Ovary (tissue), 3 donors: ENCODE results near the gene SCYGR1.

ENCODE experiments used
- POLR2A ChIP-seq: fragments of 450-650 bp; IDR thresholded peaks from one replicate; pipeline ENCODE4 v1.6.1; 2017; ENCODE audit warnings: antibody characterized with exemption, mild to moderate bottlenecking, moderate library complexity
- TF ChIP-seq, protein P1 (sequence below), 3 donors: fragments of 450-650 bp in 2 of 3; fragments of 200-600 bp in 1 of 3; IDR thresholded peaks; one replicate each; pipeline versions ENCODE4 v1.5.1 to v1.8.0; 2016 to 2022; ENCODE audit warnings: antibody characterized with exemption in 3 of 3, mild to moderate bottlenecking in 1 of 3
- donor health status: DM: no; HTN: no; CAD: no.

DNA sequence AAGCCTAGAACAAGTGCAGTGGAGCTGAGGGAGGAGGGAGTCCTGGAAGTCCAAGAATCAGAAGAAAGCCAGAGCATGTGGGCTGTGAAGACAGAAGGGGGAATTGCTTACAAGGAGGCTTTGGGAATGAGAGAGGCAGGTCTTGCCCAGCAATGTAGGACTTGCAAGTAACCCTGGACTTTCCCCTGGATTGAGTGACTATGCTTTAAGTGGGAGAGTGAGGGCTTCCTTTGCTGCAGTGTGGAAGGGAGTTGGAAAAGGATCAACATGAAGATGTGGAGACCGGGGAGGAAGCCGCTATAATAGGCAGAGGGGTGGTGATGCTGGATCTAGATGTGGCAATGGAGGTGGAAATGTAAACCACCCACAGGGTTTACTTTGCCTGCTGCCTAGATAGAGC, 13.8 kb upstream of the SCYGR1 start:
- TF ChIP-seq, protein P1, sequence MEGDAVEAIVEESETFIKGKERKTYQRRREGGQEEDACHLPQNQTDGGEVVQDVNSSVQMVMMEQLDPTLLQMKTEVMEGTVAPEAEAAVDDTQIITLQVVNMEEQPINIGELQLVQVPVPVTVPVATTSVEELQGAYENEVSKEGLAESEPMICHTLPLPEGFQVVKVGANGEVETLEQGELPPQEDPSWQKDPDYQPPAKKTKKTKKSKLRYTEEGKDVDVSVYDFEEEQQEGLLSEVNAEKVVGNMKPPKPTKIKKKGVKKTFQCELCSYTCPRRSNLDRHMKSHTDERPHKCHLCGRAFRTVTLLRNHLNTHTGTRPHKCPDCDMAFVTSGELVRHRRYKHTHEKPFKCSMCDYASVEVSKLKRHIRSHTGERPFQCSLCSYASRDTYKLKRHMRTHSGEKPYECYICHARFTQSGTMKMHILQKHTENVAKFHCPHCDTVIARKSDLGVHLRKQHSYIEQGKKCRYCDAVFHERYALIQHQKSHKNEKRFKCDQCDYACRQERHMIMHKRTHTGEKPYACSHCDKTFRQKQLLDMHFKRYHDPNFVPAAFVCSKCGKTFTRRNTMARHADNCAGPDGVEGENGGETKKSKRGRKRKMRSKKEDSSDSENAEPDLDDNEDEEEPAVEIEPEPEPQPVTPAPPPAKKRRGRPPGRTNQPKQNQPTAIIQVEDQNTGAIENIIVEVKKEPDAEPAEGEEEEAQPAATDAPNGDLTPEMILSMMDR (IDR thresholded peaks at IDR 0.05): no peak
- no peak for TF ChIP-seq POLR2A
